Hepatocyte (in vitro differentiated cells): ENCODE measurements around the gene MICAL2.

Experiments used
- EZH2 ChIP-seq: fragments of 200-600 bp; sonication (generic); IDR thresholded peaks from 2 replicates; pipeline ENCODE4 v1.6.1; 2016; ENCODE audit warnings: antibody characterized with exemption, mild to moderate bottlenecking, borderline replicate concordance
- TF ChIP-seq, protein P1 (sequence below): fragments of 200-600 bp; sonication (generic); IDR thresholded peaks from 2 replicates; pipeline ENCODE4 v1.5.1; 2016; ENCODE audit warnings: antibody characterized with exemption, mild to moderate bottlenecking; ENCODE audit not compliant: poor library complexity

- no peak for TF ChIP-seq EZH2
- TF ChIP-seq, protein P1, sequence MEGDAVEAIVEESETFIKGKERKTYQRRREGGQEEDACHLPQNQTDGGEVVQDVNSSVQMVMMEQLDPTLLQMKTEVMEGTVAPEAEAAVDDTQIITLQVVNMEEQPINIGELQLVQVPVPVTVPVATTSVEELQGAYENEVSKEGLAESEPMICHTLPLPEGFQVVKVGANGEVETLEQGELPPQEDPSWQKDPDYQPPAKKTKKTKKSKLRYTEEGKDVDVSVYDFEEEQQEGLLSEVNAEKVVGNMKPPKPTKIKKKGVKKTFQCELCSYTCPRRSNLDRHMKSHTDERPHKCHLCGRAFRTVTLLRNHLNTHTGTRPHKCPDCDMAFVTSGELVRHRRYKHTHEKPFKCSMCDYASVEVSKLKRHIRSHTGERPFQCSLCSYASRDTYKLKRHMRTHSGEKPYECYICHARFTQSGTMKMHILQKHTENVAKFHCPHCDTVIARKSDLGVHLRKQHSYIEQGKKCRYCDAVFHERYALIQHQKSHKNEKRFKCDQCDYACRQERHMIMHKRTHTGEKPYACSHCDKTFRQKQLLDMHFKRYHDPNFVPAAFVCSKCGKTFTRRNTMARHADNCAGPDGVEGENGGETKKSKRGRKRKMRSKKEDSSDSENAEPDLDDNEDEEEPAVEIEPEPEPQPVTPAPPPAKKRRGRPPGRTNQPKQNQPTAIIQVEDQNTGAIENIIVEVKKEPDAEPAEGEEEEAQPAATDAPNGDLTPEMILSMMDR: no peak
Observed at GRCh38 chr11:12279672-12280108, 169.3 kb downstream of the MICAL2 start.
